Measurements from ENCODE around the gene SLC30A4. TPM values are rescaled to one million over a fixed set of nuclear protein-coding genes. Genes with fewer than 3 reads are reported as not detected.

The SLC30A4 gene
- total RNA-seq, 1 donor from 2014 or later = 2.7 TPM

GRCh38 chr15:45469027-45469426 is 53.5 kb downstream of the SLC30A4 start:
- Mint-ChIP-seq H3K27ac (ENCODE audit: unreplicated experiment) (no peak overlapping the region), H3K9me3 (peaks cover 3% of the 10 kb centered on the region), H3K27me3 (ENCODE audit: low read depth) (peaks cover 61% of the 10 kb centered on the region), H3K4me3 (no peak overlapping the region), H3K36me3 (ENCODE audit: low read depth) (no peaks in the 10 kb centered on the region), H3K4me1 (no peaks in the 10 kb centered on the region)
- TF ChIP-seq CTCF (conservative IDR thresholded peaks at IDR 0.05) = no peak
- no peak for DNase-seq (ENCODE audit: low read depth, low spot score)

GRCh38 chr15:45468294-45468693 is 54.3 kb downstream of the SLC30A4 start:
- Mint-ChIP-seq H3K9me3 (peaks cover 5% of the 10 kb centered on the region), H3K36me3 (ENCODE audit: low read depth) (no peaks in the 10 kb centered on the region), H3K4me3 (no peak overlapping the region), H3K4me1 (no peaks in the 10 kb centered on the region), H3K27me3 (ENCODE audit: low read depth) (peaks cover 59% of the 10 kb centered on the region), H3K27ac (ENCODE audit: unreplicated experiment) (no peak overlapping the region)
- DNase-seq (ENCODE audit: low read depth, low spot score) = no peak
- TF ChIP-seq CTCF (conservative IDR thresholded peaks at IDR 0.05) = no peak

- Mint-ChIP-seq H3K27ac (ENCODE audit: unreplicated experiment) (no peak overlapping the region), H3K36me3 (ENCODE audit: low read depth) (no peaks in the 10 kb centered on the region), H3K9me3 (peaks cover under 1% of the 10 kb centered on the region), H3K27me3 (ENCODE audit: low read depth) (peaks cover 2% of the 10 kb centered on the region), H3K4me3 (peak overlapping the region; percentile 27), H3K4me1 (peaks cover 29% of the 10 kb centered on the region)
- peak; percentile 84 for DNase-seq (ENCODE audit: low read depth, low spot score)
- peak; percentile 97 for TF ChIP-seq CTCF (conservative IDR thresholded peaks at IDR 0.05)
Measured at GRCh38 chr15:45458746-45459403, 63.7 kb downstream of the SLC30A4 start.

GRCh38 chr15:45457641-45458539 is 64.7 kb downstream of the SLC30A4 start:
- peak overlapping the region; percentile 81 for H3K4me3 Mint-ChIP-seq
- no peaks in the 10 kb centered on the region for H3K36me3 Mint-ChIP-seq (ENCODE audit: low read depth)
- H3K27ac Mint-ChIP-seq (ENCODE audit: unreplicated experiment) = peak overlapping the region; percentile 81
- H3K27me3 Mint-ChIP-seq (ENCODE audit: low read depth) = peaks cover 2% of the 10 kb centered on the region
- H3K9me3 Mint-ChIP-seq = no peaks in the 10 kb centered on the region
- peak; percentile 80 for TF ChIP-seq CTCF (conservative IDR thresholded peaks at IDR 0.05)
- peaks cover 29% of the 10 kb centered on the region for H3K4me1 Mint-ChIP-seq
- DNase-seq (ENCODE audit: low read depth, low spot score) = peak; percentile 94

- H3K36me3 Mint-ChIP-seq (ENCODE audit: low read depth) = no peaks in the 10 kb centered on the region
- peak overlapping the region; percentile 81 for H3K4me3 Mint-ChIP-seq
- no peak for DNase-seq (ENCODE audit: low read depth, low spot score)
- no peaks in the 10 kb centered on the region for H3K9me3 Mint-ChIP-seq
- H3K4me1 Mint-ChIP-seq = peaks cover 29% of the 10 kb centered on the region
- H3K27me3 Mint-ChIP-seq (ENCODE audit: low read depth) = peaks cover 2% of the 10 kb centered on the region
- H3K27ac Mint-ChIP-seq (ENCODE audit: unreplicated experiment) = peak overlapping the region; percentile 81
- no peak for TF ChIP-seq CTCF (conservative IDR thresholded peaks at IDR 0.05)
Measured at GRCh38 chr15:45457220-45457619, 65.3 kb downstream of the SLC30A4 start.
